ENCODE results near the gene PAGE5.

Gene PAGE5, protein sequence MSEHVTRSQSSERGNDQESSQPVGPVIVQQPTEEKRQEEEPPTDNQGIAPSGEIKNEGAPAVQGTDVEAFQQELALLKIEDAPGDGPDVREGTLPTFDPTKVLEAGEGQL

DNA sequence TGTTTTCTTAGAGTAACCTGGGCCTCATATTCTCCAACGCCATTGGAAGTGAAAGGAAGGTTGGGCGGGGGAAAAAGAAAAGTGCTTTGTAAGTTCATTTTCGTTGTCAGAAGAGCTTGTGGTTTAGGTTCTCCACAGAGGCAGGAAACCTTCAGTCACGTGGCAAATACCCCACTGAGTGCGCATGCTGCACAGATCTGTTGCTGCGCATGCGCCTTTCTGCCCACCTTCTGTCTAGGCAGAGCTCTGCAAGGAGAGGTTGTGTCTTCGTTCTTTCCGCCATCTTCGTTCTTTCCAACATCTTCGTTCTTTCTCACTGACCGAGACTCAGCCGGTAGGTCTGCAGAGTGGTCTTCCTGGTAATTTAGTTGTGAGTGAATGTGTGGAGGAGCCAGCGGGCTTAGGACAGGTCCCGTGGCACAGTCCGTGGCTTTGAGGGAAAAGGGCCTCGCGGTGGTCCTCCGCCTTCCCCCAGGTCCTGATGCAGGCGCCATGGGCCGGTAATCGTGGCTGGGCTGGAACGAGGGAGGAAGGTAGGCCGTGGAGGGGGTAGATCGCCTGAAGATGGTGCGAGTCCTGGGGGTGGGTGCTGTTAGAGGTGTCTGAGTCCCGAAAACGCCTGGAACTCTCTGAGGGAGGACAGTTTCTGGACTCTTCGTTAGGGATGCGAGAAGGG, at the start of gene PAGE5:
PAGE5 (plus strand) TSS at position 228 of the 676 bp plus-strand sequence. CDS start 1,037 bp downstream, outside the sequence.
- DNase-seq, result no peak

GRCh38 chrX:55187281-55187680, 32.9 kb upstream of the PAGE5 start:
- no peak for DNase-seq

GRCh38 chrX:55196688-55197087, 23.5 kb upstream of the PAGE5 start:
- DNase-seq, result no peak

DNA sequence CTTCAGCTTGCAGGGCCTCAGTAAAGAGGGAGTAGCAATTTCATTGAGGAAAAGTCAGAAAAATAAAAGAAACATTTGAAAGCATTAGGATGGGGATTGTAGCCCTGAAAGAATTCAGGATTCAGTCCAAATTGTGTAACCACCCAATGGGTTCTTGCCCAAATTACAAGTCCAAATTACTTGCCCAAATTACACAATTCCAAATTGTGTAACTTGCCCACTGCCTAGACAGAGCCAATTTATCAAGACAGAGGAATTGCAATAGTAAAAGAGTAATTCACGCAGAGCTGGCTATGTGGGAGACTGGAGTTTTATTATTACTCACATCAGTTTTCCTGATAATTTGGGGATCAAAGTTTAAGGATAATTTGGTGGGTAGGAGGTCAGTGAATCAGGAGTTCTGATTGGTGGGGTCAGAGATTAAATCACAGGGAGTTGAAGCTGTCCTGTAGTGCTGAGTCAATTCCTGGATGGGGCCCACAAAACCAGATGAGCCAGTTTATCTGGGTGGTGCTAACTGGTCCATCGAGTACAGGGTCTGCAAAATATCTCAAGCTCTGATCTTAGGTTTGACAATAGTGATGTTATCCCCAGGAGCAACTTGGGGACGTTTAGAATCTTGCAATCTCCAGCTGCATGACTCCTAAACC, 18.1 kb upstream of the PAGE5 start:
- no peak for DNase-seq

DNA sequence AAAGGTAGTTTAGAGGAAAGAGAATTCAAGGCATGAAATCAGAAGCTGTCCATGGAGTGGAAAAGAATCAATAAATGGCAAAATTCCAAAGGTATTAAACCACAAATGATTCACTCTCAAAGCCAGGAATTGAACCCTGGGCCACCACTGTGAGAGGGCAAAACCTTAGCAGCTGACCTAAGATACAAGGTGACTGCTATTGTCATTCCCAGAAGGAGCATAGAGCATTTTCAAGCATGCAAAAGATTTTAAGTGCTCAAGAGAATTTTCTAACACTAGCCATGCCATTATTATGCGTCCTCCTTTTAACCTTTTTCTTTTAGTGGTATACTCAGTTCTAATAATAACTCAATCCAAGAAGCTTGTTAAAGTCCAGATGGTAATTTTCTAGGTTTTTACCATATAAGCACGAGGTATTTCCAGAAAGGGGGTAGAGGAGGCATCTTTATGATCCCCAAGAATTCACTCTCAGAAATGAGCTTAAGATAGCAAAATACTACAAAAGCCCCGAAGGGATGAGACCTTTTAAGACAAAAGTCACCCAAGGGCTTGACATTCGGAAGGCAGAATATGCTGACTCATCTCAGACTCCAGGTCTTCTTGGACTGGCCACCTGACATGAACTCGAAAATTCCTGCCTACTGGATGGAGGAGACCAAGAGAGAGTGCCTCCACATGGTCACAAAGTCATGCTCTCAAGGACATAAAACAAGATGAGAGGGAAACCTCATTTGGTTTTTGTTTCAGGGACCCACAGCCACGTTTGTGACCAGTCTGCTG, 13.8 kb upstream of the PAGE5 start:
- DNase-seq, result no peak

GRCh38 chrX:55210931-55211677, 9.0 kb upstream of the PAGE5 start:
- DNase-seq, result no peak

GRCh38 chrX:55213381-55213780, 6.8 kb upstream of the PAGE5 start:
- DNase-seq, result no peak

DNA sequence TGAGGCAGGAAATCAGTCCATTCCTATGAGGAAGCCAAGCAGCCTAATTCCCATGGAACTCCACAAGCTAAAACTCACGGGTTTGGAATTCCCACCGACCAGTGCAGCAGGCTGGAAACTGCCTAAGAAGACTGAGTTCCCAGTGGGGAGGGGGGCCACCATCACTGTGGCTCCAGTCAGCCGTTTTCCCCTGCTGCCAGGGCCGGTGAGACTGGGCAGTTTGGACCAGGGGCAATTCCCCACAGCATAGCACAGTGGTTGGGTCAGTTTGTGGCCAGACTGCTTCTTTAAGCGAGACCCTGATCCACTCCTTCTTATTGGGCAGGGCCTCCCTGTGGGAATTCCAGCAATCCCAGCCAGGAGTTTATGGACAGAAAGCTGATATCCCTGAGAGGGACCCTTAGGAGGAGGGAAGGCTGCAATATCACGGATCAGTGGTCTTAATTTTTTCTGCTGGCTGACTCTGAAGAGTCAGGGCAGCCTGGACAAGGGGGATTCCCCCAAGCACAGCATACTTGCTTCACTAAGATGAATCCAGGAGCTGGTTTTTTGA, 20.7 kb downstream of the PAGE5 start:
- DNase-seq, result no peak

DNA sequence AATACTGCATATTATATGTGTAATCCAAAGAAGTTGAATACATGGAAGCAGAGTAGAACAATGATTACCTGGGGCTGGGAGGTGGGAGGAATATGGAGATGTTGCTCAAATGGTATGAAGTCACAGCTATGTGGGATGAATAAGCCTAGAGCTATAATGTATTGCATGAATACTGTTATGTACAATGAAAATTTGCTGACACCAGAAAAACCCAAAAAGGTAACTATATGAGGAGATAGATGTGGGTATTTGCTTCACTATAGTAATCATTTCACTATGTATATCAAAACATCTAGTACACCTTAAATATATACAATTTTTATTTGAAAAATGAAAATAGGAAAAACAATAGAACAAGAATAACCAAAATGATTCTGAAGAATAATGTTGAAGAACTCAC, 33.4 kb downstream of the PAGE5 start:
- DNase-seq, result no peak

DNA sequence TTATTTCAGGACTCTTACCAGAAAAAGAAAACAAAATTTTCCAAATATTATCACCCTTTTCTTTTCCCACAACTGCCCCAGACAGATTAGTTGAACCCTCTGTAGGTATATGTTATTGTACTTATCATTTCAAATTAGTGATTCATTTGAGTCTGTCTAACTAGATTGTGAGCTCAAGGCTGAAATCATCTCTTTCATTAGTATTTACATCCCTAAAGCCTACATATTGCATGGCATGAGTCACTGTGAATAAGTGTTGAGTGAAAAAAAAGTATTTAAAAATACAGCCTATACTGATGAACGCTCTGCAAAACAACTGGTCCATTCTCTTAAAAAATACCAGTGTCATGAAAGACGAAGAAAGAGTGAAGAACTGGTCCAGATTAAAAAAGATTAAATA, 40.7 kb downstream of the PAGE5 start:
- no peak for DNase-seq

DNA sequence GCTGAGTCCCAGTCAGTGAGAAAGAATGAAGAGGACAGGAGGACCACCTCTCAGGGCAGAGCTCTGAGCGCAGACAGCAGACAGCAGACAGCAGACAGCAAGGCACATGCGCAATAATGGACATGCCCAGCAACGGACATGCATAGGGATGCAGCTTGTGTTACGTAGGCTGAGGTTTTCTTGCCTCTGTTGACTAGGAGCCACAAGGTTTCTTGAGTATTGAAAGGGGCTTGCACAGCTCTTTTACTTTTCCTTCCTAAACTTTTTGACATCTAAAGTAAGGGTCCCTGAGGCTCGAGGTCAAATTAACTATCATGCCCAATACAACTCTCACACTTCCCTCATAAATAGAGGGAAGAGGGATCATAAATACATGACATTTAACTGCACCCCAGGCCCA, 44.7 kb downstream of the PAGE5 start, which contains the start of gene PAGE3:
PAGE3 (minus strand) TSS at position 101 of the 400 bp plus-strand sequence. CDS start 1,013 bp downstream, outside the sequence.
- no peak for DNase-seq
